Peyer's patch (tissue), 4 donors: ENCODE data around the gene DTWD2.

Experiments
- CTCF ChIP-seq, 6 experiments: fragments of 450-650 bp in 4 of 6; fragments of 200-600 bp in 2 of 6; sonication (generic) in 1 of 6; IDR thresholded peaks; one replicate each; pipeline ENCODE4 v1.5.1; 2017 to 2019; ENCODE audit warnings: antibody characterized with exemption in 6 of 6, mild to moderate bottlenecking in 3 of 6, moderate library complexity in 1 of 6
- POLR2A ChIP-seq, 2 donors: fragments of 450-650 bp; IDR thresholded peaks; one replicate each; pipeline ENCODE4 v1.5.1; 2017; ENCODE audit warnings: antibody characterized with exemption in 2 of 2, mild to moderate bottlenecking in 2 of 2, moderate library complexity in 2 of 2

DNA sequence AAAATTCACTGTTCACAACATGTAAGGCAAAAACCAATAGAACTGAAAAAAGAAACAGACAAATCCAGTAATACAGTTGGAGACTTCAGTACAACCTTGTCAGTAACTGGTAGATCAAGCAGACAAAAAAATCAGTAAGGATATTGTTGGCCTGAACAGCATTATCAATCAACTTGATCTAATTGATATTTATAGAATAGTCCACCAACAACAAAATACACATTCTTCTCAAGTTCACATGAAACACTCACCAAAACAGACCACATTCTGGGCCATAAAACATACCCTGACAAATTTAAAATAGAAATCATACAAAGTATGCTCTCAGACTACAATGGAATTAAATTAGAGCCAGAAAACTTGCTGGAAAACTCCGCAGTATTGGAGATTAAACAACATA, 56.8 kb downstream of the DTWD2 start:
- no peak for TF ChIP-seq CTCF (IDR thresholded peaks at IDR 0.05)
- TF ChIP-seq POLR2A (IDR thresholded peaks at IDR 0.05) = no peak
